SK-N-DZ (cell line): ENCODE results near the gene LYZL6. TPM values are rescaled to one million over a fixed set of nuclear protein-coding genes. Genes with fewer than 3 reads are reported as not detected.

Experiments used
- DNase-seq: peaks from one replicate; pipeline ENCODE4 v3.0.0-alpha.2; 2015; ENCODE audit warnings: low spot score
- polyA plus RNA-seq, 2 experiments: library from polyadenylated mRNA; depleted of rRNA; stranded (reverse); fragments of >200 nt; gene quantifications; 2 replicates each; pipeline ENCODE4 v1.2.3, GENCODE V29; 2014

Gene LYZL6, protein sequence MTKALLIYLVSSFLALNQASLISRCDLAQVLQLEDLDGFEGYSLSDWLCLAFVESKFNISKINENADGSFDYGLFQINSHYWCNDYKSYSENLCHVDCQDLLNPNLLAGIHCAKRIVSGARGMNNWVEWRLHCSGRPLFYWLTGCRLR
- not detected in 2 replicates for polyA plus RNA-seq (2014; cell fraction: cytosol; rRNA removed)
- not detected in 2 replicates for polyA plus RNA-seq (2014; cell fraction: nucleus; rRNA removed)

DNA sequence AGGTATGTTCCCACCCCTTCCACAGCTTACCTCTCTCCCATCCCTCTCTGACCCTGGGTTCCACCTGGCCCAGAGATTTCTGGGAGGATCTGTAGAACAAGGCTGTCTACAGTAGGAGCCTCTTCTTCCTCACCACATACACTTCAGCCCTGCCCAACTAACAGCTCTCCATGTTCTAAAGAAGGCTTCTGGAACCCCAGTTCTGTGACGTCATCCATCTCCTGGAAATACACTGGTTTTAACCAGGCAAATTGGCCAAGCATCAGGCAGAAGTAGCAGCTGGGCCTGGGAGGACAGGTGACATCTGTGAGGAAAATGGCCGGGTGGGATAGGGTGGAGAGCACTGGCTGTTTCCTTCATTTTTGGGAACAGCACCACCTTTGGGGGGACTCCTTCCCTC, at the start of gene LYZL6:
Gene LYZL6 (minus strand): TSS at position 177 of the 400 bp plus-strand sequence. CDS start 4,357 bp downstream, outside the sequence.
- no peak for DNase-seq

DNA sequence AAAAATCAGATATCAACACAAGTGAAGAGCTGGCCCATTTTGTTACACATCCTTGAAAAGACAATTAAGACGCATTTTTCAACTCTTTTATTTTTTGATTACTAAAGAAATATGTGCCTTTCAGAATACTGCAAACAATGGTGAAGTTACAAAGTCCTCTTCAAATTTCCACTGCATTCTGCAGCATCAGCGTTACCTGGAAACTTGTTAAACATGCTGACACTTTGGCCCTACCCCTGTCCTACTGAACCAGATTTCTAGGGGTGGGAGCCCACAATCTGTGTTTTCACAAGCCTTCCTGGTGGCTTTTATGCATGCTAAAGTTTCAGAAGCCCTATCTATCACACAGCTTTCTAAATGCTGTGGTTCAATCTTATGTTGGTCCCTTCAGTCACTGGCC, 47.6 kb upstream of the LYZL6 start:
- no peak for DNase-seq

DNA sequence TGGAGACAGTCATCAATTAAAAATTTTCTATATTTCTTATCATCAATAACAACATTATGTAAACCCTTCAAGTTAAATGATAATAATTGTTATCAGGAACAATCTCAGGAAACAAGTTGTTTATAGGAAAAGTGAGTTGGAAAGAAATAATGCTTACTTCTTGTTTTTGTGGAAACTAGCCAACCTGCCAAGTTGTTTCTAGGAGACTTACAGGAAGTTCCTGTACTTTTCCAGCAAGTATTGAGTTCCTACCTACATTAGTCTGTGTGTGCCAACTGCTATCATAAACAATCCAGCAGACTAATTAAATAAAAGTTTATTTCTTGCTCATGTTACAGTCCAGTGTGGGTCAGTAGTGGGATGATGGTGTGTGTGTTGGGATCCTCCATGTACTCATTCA, 44.7 kb upstream of the LYZL6 start:
- DNase-seq = no peak

DNA sequence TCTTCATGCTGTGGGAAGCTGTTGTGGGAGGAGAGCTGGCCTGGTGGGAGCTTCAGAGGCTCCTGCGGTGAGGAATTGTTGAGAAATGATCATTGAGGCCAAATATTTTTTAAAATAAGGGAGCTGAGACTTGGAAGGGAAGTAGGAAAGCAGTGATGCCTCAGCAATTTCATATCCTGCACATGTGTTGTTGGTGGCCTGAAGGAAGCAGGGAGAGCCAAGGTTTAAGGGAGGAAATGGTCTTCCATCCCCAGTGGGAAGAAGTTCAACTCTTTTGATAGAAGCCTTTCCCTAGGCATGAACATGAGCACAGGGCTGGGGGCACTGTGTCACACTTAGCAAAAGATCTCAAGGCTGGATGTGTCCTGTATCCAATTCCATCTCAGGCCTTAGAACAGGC, 43.1 kb upstream of the LYZL6 start, which contains the start of gene CCL14:
Gene CCL14 (minus strand): TSS at position 87 of the 400 bp plus-strand sequence. CDS start 80 bp downstream, at position 7.
- no peak for DNase-seq

DNA sequence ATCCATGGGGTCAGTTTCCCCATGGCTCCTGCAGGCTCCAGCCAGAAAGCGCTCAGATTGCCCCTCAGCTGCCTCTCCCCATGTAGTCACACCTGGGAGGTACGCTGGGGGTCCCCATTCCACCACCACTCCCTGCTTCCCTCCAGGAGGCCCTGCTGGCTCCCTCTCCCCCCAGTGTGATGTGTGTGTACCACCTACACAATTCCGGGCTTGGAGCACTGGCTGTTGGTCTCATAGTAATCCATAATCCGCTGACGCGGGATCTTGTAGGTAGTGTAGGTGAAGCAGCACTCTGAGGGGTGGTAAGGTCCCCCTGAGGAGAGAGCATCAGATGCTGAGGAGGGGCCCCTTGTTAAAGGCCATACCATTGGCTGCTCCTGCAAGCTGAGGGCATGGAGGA, 40.6 kb upstream of the LYZL6 start:
- DNase-seq = no peak

DNA sequence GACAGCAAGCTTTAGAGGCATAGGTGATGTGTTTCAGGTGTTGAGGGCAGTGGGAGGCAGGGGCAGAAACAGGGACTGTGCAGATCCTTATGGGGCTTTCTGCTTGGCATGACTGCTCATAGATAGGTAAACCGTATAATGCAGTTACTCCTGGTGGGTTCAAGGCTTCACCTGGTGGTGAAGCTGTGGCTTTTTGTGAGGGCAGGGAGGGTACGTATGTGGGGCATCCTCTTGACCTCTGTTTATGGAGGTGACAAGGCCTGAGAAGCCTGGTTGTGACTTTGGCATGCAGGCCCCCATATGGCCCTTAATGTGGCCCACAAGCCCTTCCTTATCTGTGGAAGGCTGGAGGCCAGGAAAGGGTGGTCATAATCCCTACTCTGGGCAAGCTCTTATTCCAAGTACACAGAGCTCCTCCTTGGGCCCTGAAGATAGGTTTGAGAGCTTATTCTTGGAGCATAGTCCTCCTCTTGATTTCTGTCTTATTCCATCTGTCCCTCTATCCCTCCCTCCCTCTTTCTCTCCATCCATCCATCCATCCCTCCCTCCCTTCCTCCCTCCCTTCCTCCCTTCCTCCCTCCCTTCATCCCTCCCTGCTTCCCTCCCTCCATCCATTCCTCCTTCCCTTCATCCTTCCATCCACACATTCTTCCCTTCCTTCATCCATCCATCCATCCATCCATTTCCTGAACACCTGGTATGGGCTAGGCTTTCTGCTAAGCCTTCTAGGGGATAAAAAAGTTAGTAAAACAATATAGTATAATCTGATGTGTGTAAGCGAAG, 39.1 kb upstream of the LYZL6 start:
- no peak for DNase-seq

DNA sequence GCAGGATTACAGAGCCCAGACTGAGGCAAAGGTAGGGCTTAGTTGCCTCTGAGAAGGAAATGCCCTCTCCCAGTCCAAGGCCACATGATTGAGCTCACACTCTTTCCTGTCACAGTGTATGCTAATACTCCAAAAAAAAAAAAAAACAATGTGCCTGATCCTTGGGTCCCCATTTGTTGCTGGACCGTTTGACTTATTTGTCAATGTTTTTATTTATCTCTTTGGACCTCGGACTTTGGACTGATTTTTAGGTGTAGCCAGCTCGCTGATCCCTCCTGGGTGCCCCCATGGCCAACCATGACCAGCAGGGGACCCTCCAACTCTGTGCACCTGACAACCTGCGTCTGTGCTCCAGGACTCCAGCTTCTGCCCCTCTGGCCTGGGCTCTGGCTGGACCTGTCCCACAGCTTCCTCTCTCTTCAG, 38.4 kb upstream of the LYZL6 start:
- no peak for DNase-seq

DNA sequence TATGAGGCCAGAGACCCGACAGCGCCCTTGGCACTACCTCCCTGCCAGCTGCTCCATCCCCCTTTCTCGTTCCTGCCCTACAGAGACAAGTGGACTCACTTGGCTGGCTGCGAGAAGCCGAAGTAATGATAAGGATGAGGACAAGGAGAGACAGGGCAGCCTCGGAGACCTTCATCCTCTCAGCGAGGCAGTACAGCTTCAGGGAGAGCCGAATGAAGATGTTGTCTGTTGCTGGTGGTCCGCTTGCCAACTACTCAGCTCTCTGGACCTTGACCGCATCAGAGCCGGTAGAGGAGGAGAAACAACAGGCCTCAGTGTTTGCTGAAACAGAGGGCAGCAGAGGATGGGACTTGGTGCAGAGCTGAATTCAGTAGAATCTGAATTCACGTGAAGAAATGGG, 37.7 kb upstream of the LYZL6 start, which contains the start of gene CCL16:
Gene CCL16 (minus strand): TSS at position 252 of the 400 bp plus-strand sequence. CDS start 77 bp downstream, at position 175.
- no peak for DNase-seq

DNA sequence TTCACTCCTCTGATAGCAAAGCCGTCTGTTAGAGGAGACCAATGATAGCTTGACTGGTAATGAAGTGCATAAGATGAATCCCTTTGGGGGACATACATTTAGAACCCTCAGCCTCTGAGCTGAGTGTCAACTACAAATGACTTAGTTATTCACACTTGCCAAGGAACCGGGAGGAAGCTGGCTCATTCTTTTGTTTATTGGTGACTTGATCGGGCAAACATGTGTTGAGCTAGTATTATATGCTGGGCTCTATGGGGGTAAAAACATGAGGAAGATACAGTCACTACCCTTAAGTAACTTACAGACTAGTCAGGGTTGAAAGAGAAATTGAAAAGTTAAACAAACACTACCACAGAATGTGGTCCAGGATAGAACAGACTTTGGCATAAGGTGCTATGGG, 34.8 kb upstream of the LYZL6 start:
- DNase-seq = no peak

DNA sequence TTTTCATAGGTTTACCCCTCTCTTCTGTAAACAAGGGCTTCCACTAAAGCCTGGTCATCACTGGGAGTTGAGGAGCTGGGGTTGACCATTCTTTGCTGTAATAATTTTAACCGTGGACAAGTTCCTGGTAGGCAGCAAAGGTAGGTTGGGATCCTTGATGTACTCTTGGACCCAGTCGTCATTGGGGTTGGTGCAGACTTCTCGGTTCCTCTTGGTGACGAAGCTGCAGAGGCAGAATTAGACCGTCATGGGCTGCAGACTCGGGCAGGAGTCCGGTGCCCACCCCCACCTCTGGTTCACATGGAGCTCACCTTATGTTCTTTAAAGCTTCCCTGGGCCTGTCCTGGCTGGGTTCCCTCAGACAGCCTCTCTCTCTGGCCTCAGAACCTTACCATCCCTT, 34.0 kb upstream of the LYZL6 start:
- DNase-seq = no peak

DNA sequence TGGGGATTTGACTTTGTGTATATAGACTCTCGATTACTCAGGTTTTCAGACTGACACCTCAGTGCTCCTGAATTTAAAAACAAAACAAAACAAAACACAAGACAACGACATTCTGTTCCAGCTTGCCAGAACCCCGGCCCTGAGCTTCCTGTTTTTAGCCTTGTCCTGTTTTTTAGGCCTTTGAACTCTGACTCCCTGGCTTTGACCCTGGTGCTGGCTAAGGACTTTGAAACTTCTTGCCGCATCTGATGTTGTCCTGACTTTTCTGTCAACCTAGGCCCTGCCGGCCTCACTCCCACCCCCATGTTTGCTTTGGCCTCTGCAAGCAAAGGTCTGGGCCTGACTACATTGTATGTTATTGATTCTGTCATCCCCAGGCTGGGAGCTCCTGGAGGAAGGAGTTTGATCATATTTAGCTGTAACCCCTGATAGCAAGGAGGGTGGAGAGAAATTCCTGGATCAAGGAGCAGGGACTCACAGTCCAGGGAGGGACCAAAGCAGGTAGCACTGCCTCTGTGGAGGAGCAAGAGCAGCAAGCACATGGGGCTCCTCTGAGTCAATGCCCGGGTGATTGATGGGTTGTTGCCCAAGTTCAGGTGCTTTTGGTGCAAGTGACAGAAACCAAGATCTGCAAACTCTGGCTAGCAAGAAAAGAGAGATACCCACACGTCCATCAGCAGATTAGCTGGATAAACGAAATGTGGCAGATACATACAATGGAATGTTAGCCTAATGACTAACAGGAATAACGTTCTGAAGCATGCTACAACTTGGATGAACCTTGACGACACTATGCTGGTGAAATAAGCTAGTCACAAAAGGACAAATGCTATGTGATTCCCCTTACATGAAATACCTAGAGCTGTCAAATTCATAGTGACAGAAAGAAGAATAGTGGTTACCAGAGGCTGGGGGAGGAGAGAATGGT, 30.1 kb upstream of the LYZL6 start:
- DNase-seq = no peak

DNA sequence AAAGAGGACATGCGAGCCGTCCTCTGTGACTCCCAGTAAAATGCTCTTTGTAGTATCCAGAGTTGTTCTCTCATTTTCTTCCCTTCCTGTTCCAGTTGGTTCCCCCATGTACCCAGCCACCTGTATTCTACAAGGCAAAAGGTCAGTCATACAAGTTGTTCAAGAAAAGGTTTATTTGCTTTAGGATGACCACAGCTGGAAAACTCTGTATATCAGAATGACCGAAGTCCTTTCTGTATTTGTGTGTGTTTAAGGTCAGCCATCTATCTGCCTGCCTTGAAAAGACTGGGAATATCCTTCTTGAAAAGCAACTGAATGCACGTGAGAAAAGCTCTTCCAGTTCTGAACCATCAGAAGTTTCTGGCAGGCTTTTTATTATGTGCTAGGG, 29.4 kb upstream of the LYZL6 start:
- DNase-seq = no peak

DNA sequence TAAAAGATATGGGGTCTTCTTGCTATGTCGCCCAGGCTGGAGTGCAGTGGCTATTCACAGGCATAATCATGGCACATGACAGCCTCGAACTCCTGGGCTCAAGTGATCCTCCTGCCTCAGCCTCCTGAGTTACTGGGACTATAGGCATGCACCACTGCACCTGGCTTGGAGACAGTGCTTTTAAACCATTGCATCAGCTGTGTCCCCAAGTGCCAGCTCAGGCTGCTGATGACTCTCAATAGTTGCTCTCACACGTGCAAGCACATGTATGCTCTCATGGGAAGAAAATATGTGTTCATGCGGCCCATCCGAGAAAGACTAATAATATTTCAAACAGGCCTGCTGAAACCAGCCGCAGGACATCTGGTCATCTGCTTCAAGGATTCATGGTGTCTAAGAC, 29.0 kb upstream of the LYZL6 start:
- DNase-seq = no peak

DNA sequence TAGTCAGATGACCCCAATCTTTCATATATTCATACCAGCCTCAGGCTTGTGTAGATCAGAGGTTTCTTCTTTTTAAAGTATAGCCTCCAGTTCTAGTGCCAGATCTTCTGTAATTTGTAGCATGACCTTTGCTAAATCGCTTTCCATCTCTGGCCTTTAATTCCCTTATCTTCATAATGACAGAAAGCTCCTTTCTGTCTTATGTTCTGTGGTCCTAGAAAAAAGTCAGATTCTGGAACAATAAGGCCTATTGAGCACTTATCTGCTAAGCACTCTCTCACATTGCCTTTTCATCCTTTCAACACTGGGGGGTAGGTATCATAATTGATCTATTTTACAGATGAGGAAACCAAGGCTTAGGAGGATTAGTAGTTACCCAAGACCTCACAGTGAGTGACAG, 28.6 kb upstream of the LYZL6 start:
- DNase-seq = no peak

DNA sequence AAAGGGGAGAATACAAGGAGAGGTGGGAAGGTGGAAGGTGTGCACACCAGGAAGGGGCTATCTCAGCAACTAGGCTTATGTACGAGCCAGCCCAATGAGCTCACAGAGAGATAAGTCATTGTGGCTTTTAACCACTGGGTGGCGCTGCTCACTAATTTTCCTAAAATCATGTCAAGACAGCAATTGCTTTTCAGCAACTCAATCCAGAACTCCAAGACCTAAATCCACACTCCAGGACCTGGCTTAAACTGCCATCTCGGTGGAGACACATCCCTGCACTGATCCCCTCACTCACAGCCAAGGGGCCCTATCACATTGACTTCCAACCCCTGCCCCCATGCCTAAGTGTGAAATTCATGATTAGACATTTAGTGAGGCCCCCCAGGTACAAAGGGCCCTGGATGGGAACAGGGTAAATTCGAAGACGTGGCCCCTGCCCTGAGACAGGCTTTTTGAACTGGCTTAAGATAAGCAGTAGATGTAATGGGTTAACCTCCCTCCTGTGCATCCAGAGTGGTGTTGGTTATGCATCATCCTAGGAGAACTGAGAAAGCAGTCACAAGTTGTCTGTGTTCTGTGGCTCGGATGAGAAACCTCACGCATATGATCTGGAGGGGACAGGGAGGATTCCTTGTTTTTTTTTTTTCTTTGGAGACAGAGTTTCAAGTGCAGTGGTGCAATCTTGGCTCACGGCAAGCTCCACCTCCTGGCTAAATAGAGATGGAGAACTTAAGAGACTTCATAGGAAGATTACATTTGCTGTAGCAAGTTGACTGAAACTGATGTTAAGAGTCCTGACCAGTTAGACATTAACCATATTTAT, 26.3 kb upstream of the LYZL6 start:
- peak; percentile 70 for DNase-seq

DNA sequence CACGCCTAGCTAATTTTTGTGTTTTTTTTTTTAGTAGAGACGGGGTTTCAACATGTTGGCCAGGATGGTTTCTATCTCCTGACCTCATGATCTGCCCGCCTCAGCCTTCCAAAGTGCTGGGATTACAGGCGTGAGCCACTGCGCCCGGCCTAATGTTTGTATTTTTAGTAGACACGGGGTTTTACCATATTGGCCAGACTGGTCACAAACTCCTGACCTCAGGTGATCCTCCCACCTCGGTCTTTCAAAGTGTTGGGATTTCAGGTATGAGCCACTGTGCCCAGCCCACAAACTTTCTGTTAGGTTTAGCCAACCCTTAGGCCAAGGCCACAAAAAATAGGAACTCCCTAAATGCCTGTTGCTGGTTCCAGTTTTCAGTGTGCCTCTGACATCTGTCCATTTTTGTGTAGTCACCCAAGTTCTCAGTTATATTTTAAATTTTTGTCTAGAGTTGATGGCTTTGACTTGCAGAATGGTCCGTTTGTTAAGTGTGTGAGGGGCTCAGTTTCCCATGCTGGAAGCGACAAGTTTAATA, 25.1 kb upstream of the LYZL6 start:
- no peak for DNase-seq

DNA sequence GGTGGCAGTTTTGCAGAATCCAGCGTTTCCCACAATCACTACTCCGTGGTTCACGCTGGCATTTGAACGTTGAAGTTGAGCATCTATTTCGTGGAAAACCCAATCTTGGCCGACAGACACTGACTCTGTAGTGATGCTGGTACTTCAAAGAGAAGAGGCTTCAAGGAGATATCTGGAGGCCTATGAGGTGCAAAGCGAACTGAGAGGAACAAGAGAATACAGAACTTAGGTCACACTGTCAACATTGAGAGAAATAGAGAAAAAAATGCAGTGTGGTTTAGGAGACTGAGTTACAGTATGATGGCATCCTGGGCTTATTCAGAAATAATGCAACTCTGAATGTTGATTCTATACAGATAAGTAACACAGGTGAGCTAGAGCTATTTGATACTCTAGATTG, 21.8 kb upstream of the LYZL6 start:
- DNase-seq = no peak

DNA sequence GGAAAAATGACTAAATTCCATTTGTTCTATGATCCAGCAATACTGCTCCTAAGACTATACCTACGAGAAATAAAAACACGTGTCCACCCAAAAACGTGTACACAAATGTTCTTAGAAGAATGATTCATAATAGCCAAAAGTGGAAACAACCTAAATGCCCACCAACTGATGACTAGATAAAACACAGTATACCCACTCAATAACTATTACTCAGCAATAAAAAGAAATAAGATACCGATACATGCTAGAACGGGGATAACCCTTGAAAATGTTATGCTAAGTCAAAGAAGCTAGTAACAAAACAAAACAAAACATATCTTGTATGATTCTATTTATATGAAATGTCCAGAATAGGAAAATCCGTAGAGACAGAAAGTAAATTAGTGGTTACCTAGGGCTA, 20.1 kb upstream of the LYZL6 start:
- DNase-seq = no peak

DNA sequence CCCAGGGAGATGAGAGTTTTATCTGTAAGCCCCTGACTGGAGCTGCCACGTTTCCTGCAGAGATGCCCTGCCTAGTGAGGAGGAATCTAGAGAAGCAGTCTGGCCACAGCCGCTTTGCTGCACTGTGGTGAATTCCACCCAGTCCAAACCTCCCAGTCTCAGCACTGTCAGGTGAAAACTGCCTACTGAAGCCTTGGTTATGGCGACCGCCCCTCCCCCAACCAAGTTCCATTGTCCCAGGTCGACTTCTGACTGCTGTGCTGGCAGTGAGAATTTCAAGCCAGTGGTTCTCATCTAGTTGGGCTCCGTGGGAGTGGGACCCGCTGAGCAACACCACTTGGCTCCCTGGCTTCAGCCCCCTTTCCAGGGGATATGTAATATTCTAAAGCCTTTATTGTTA, 10.2 kb upstream of the LYZL6 start:
- DNase-seq = no peak

DNA sequence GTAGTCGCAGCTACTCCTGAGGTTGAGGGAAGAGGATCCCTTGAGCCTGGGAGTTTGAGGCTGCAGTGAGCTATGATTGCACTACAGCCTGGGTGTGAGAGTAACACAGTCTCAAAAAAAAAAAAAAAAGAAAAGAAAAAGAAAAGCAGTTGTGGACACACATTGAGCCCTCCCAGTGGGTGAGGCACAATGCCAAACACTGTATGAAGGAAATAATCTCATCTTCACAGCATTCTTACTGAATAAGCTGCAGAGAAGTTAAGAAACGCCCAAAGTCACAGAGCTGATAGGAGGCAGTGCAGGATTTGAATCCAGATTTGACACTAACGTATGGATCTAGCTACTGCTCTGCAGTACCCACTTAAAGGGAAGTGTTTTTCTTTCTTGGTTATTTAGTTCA, 5.9 kb upstream of the LYZL6 start:
- DNase-seq = no peak

DNA sequence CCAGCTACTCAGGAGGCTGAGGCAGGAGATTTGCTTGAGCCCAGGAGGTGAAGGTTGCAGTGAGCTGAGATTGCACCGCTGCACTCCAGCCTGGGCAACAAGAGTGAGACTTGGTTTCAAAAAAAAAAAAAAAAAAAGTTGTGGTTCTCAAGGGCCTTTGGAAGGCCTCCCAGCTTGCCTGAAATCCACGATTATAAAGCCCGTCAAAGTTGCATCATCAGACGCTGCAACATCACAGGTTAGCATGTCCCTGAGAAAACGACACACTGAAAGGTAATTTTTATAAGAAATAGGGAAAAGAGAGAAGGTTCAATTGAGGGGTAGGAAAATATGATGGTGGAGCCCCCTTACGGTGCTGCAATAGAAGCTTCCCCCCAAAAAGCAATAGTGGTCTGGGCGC, 4.6 kb upstream of the LYZL6 start:
- no peak for DNase-seq
